Stimulated activated memory B cell treated with anti-CD40 and anti-IgM and Interleukin-4, amounts not matched to agents 10 μg/mL and 1 μg/mL and 100 μg/mL, for 72 hours (primary cell): ENCODE data around the gene SNX13.

Source experiments
- ATAC-seq: fragments of 150-1000 bp; cut with Tn5 transposase; 2 replicates; pipeline ENCODE4 v1.10.0; 2021
- H3K27ac Mint-ChIP-seq: one replicate; pipeline ENCODE4 v1.8.0; 2022; ENCODE audit warnings: mild to moderate bottlenecking, mixed read lengths
- H3K27me3 Mint-ChIP-seq: one replicate; pipeline ENCODE4 v1.8.0; 2022; ENCODE audit warnings: mixed read lengths
- H3K36me3 Mint-ChIP-seq: one replicate; pipeline ENCODE4 v1.8.0; 2022; ENCODE audit warnings: mixed read lengths
- H3K4me1 Mint-ChIP-seq: one replicate; pipeline ENCODE4 v1.8.0; 2022; ENCODE audit warnings: mixed read lengths
- H3K4me3 Mint-ChIP-seq: one replicate; pipeline ENCODE4 v1.8.0; 2022; ENCODE audit warnings: mild to moderate bottlenecking, moderate library complexity, mixed read lengths
- H3K9me3 Mint-ChIP-seq: one replicate; pipeline ENCODE4 v1.8.0; 2022; ENCODE audit warnings: mixed read lengths

Gene SNX13, protein sequence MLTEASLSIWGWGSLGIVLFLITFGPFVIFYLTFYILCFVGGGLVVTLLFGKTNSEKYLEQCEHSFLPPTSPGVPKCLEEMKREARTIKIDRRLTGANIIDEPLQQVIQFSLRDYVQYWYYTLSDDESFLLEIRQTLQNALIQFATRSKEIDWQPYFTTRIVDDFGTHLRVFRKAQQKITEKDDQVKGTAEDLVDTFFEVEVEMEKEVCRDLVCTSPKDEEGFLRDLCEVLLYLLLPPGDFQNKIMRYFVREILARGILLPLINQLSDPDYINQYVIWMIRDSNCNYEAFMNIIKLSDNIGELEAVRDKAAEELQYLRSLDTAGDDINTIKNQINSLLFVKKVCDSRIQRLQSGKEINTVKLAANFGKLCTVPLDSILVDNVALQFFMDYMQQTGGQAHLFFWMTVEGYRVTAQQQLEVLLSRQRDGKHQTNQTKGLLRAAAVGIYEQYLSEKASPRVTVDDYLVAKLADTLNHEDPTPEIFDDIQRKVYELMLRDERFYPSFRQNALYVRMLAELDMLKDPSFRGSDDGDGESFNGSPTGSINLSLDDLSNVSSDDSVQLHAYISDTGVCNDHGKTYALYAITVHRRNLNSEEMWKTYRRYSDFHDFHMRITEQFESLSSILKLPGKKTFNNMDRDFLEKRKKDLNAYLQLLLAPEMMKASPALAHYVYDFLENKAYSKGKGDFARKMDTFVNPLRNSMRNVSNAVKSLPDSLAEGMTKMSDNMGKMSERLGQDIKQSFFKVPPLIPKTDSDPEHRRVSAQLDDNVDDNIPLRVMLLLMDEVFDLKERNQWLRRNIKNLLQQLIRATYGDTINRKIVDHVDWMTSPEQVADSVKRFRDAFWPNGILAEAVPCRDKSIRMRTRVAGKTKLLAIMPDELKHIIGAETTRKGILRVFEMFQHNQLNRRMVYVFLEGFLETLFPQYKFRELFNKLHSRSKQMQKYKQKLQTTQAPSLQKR

GRCh38 chr7:17940302-17940883, at the start of gene SNX13:
TSS of gene SNX13 (minus strand) at chr7:17940494. CDS start at chr7:17940295, 199 bp downstream.
- peak within 1 kb of the TSS; percentile 100 for H3K4me3 Mint-ChIP-seq
- H3K4me1 Mint-ChIP-seq, result peaks cover 35% of the 10 kb centered on the region
- H3K27ac Mint-ChIP-seq, result peak within 1 kb of the TSS; percentile 97
- peak; percentile 96 for ATAC-seq
- peaks cover 6% of the 10 kb centered on the region for H3K36me3 Mint-ChIP-seq
- no peaks in the 10 kb centered on the region for H3K27me3 Mint-ChIP-seq
- H3K9me3 Mint-ChIP-seq, result no peaks in the 10 kb centered on the region

DNA sequence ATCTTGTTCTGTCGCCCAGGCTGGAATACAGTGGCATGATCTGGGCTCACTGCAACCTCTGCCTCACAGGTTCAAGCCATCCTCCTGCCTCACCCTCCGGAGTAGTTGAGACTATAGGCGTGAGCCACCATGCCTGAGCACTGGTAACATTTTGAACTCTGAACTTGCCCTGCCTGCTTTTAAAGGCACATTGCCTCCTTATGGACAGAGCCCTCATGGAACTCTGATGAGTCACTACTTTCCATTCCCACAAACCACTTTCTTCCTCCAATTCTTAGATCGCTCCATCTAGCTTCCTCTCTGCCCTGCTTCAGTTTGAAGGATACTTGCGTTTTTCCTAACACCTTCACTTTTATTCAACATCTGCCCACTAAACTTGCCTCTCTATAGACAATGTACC, 49.3 kb upstream of the SNX13 start:
- Mint-ChIP-seq H3K9me3 (no peaks in the 10 kb centered on the region), H3K4me3 (no peak overlapping the region), H3K36me3 (no peaks in the 10 kb centered on the region), H3K4me1 (peaks cover 5% of the 10 kb centered on the region), H3K27ac (no peak overlapping the region), H3K27me3 (peaks cover 24% of the 10 kb centered on the region)
- no peak for ATAC-seq

- Mint-ChIP-seq H3K9me3 (no peaks in the 10 kb centered on the region), H3K4me1 (peaks cover 5% of the 10 kb centered on the region), H3K27ac (no peak overlapping the region), H3K36me3 (no peaks in the 10 kb centered on the region), H3K4me3 (no peak overlapping the region), H3K27me3 (peaks cover 24% of the 10 kb centered on the region)
- no peak for ATAC-seq
Observed at GRCh38 chr7:17988858-17989257, 48.6 kb upstream of the SNX13 start.

DNA sequence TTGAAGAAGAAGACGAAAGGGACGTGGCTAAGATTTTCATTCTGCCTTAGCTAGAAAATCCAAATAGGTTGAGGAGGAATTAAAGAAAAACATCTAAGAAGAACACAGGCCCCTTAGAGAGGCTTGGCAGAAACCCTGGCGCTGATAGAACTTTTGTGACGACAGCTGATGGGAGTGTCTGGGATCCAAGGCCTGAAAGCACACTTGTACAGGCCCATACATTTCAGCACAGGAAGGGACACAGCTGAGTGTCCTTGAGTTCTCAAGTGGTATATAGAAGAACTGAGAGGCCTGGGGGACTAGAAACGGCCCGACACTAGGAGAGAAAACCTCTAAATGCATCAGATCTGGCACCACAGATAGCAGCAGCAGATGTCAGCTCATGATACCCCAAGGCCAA, 47.8 kb upstream of the SNX13 start:
- no peak overlapping the region for H3K27ac Mint-ChIP-seq
- H3K4me3 Mint-ChIP-seq, result no peak overlapping the region
- H3K9me3 Mint-ChIP-seq, result no peaks in the 10 kb centered on the region
- peaks cover 19% of the 10 kb centered on the region for H3K27me3 Mint-ChIP-seq
- no peak for ATAC-seq
- no peaks in the 10 kb centered on the region for H3K36me3 Mint-ChIP-seq
- H3K4me1 Mint-ChIP-seq, result peaks cover 10% of the 10 kb centered on the region

DNA sequence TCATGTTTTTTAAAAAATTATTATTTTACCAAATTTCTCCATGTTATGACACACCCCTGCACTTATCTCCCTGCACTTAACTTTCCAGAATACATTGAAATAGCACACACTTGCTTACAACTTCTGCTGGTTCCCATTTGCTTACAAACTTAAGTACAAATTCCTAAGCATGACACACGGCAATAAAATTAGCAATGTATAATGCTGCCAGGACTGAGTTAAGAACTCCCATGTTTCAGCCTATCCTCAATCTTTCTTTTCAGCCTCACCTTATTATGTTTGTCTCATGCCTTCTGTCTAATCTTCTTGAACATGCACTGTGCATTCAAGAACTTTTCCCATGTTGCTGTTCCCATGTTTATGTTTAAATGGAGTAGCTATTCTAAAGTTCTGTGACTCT, 46.6 kb upstream of the SNX13 start:
- Mint-ChIP-seq H3K4me1 (peaks cover 13% of the 10 kb centered on the region), H3K9me3 (no peaks in the 10 kb centered on the region), H3K27me3 (peaks cover 6% of the 10 kb centered on the region), H3K4me3 (no peak overlapping the region), H3K27ac (no peak overlapping the region), H3K36me3 (no peaks in the 10 kb centered on the region)
- no peak for ATAC-seq

DNA sequence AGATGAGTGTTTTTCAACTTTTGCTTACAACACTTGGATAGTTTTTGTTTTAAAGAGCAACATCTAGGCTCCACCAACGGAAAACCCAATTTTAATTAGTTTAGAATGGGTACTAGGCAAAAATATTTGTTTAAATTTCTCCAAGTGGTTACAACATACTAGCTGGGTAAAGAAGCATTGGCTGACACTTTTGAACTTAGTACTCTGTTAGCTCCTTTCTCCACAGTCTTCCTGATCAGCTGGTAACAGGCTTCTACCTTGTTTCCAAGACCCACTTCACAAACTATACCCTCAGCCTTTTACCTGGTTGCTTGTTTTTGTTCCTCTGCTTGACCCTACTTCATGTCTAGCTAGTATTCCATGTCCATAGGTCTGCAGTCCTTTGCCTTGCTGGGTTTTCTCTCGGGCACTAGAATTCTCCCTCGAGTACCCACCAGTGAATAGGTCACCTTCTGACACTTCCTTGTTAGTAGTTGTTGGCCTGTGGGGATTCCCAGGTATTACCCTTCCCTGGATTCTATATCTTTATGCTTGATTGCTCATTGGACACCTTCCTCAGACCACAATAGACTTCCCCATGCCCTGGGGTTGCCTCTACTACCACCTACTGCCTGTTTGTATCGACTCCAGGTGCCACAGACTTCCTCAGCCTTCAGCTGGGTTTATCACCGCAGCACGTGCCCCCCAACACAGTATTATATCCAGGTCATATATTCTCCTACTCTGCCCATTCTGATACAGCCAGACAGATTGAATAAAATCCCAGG, 45.4 kb upstream of the SNX13 start:
- Mint-ChIP-seq H3K36me3 (no peaks in the 10 kb centered on the region), H3K27ac (no peak overlapping the region), H3K27me3 (no peaks in the 10 kb centered on the region), H3K4me3 (no peak overlapping the region), H3K9me3 (no peaks in the 10 kb centered on the region), H3K4me1 (peaks cover 13% of the 10 kb centered on the region)
- no peak for ATAC-seq

DNA sequence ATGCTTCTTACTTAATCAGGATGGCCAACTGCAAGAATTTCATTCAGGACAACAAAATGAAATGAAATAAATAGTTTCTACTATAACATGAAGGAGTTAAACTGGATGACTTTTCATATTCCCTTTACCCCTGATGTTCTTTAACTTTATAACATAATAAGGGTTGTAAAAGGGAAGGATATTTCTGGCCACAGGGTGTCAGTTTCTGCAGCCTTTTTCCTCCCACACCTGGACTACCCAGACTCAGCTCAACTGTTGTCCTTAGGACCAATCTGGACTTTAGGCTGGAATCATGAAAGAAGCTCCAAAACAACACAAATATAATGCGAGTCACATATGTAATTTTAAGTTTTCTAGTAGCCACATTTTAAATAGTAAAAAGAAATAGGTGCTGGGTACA, 44.0 kb upstream of the SNX13 start:
- no peak overlapping the region for H3K27ac Mint-ChIP-seq

DNA sequence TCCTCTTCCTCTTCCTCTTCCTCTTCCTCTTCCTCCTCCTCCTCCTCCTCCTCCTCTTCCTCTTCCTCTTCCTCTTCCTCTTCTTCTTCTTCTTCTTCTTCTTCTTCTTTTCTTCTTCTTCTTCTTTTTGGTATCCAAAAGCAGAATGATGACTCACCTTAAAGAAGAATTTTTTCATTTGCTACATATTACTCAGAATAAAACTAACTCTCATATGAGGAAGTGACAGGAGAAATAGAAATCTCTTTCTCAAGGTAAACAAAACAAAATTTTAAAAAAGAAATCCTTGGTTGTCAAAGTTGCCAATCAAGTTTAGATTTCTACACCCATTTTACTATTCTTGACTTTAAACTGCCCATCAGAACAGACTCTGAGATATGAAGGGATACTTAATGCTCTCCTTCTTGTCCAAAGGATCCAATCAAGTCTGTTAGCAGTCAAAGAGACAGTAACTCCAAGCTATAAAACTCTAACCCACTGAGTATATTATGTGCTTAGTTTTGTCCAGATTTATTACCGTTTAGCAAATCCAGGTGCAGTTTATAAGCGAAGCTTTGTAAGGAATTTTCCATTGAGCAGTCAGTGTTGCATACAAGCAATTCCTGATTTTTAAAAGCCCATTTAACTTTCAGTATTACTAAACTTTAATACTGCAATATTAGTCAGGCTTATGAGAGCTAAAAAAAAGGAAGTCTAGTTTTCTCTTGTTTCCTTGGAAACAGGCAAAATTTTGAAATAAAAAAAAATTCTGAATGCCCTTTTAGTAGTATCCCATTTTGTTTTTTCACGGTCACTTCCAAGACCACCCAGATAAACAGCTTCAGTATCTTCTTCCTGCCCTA, 43.1 kb upstream of the SNX13 start:
- Mint-ChIP-seq H3K27ac (no peak overlapping the region), H3K4me1 (peaks cover 13% of the 10 kb centered on the region), H3K36me3 (no peaks in the 10 kb centered on the region), H3K4me3 (no peak overlapping the region), H3K9me3 (no peaks in the 10 kb centered on the region), H3K27me3 (no peaks in the 10 kb centered on the region)
- no peak for ATAC-seq

More for the DNA sequence above, 44.0 kb upstream of the SNX13 start:
- Mint-ChIP-seq H3K4me1 (peaks cover 13% of the 10 kb centered on the region), H3K27me3 (no peaks in the 10 kb centered on the region), H3K9me3 (no peaks in the 10 kb centered on the region), H3K36me3 (no peaks in the 10 kb centered on the region), H3K4me3 (no peak overlapping the region)
- ATAC-seq, result no peak

DNA sequence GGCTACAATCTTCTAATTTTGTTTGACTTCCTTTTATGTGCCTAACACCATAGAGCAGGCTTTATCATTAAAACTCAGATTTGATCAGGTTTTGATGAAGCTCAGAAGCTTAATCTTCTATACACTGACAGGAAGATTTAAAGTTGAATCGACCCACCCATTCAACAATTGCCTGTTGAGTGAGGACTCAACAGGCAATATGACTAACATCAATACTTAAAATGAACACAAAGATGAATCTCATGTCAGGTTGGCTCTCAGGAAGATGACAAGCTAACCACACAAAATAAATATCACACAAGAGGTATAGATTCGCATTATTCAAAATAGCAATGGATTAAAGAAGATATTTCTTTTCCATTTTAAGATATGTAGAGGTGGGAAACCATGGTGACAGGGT, 36.7 kb upstream of the SNX13 start:
- no peak for ATAC-seq
- Mint-ChIP-seq H3K4me1 (no peaks in the 10 kb centered on the region), H3K27me3 (peaks cover 7% of the 10 kb centered on the region), H3K9me3 (no peaks in the 10 kb centered on the region), H3K36me3 (no peaks in the 10 kb centered on the region), H3K27ac (no peak overlapping the region), H3K4me3 (no peak overlapping the region)

GRCh38 chr7:17971411-17971810, 31.1 kb upstream of the SNX13 start:
- H3K27ac Mint-ChIP-seq, result no peak overlapping the region
- H3K4me1 Mint-ChIP-seq, result no peaks in the 10 kb centered on the region

DNA sequence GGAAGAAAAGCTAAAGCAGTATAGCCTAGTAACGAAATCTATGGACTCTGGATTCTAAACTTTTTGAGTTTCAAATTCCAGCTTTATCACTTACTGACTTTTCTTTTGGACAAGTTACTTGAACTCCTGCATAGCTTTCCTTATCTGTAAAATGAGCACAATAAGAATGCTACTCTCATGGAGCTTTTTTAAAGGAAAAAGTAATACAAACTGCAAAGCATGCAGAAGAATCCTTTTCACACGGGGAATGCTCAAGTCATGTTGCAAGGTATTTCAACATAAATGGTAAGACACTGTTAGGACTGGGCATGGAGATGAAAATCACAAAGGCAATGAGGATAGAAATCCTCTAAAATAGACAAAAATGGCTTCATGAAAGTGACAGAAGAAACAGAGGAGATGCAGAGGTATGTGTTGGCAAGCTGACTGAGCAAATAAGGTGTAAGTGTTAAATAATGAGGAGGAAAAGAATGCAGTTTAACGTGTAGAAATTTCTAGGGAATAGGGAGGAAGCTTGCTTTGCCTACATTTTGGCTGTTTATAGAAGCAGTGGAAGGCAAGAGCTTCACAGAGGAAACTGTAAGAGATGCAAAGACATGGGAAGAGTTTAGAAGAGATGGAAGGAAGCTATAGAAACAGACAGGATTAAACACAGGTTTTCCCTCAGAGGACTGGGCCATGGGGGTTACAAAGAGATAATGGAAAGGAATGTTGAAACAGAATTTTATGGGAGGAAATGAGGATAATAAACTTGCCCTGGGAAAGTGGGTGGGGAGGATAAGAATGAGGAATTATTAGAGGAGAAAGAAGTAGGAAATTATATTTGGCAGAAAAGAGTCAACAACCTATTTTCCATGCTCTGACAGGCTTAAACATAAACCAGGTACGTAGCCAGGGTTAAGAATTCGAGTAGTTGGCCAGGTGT, 28.8 kb upstream of the SNX13 start:
- no peaks in the 10 kb centered on the region for H3K36me3 Mint-ChIP-seq
- H3K4me1 Mint-ChIP-seq, result no peaks in the 10 kb centered on the region
- H3K4me3 Mint-ChIP-seq, result no peak overlapping the region
- no peaks in the 10 kb centered on the region for H3K9me3 Mint-ChIP-seq
- no peak overlapping the region for H3K27ac Mint-ChIP-seq
- peaks cover 10% of the 10 kb centered on the region for H3K27me3 Mint-ChIP-seq
- no peak for ATAC-seq

More at GRCh38 chr7:17971411-17971810, 31.1 kb upstream of the SNX13 start:
- Mint-ChIP-seq H3K9me3 (no peaks in the 10 kb centered on the region), H3K36me3 (no peaks in the 10 kb centered on the region), H3K4me3 (no peak overlapping the region), H3K27me3 (peaks cover 10% of the 10 kb centered on the region)
- no peak for ATAC-seq

- peaks cover 10% of the 10 kb centered on the region for H3K27me3 Mint-ChIP-seq
- no peak overlapping the region for H3K27ac Mint-ChIP-seq
- no peak for ATAC-seq
Observed at GRCh38 chr7:17966706-17967105, 26.4 kb upstream of the SNX13 start.

GRCh38 chr7:17965603-17966002, 25.3 kb upstream of the SNX13 start:
- no peak overlapping the region for H3K4me3 Mint-ChIP-seq
- no peaks in the 10 kb centered on the region for H3K36me3 Mint-ChIP-seq
- no peak for ATAC-seq
- H3K27ac Mint-ChIP-seq, result no peak overlapping the region
- H3K4me1 Mint-ChIP-seq, result no peaks in the 10 kb centered on the region
- H3K9me3 Mint-ChIP-seq, result no peaks in the 10 kb centered on the region
- H3K27me3 Mint-ChIP-seq, result peaks cover 10% of the 10 kb centered on the region

More at GRCh38 chr7:17966706-17967105, 26.4 kb upstream of the SNX13 start:
- H3K4me1 Mint-ChIP-seq, result no peaks in the 10 kb centered on the region
- H3K9me3 Mint-ChIP-seq, result no peaks in the 10 kb centered on the region
- H3K36me3 Mint-ChIP-seq, result no peaks in the 10 kb centered on the region
- no peak overlapping the region for H3K4me3 Mint-ChIP-seq
